Endothelial cell of hepatic sinusoid (primary cell): Measurements from ENCODE around the gene ELOB.

ENCODE experiments used
- in situ Hi-C: cut with HindIII; loops from 2 replicates; pipeline ENCODE4 v1.10.0; 2017; ENCODE audit warnings: low sequenced_read_pairs

The ELOB gene

DNA sequence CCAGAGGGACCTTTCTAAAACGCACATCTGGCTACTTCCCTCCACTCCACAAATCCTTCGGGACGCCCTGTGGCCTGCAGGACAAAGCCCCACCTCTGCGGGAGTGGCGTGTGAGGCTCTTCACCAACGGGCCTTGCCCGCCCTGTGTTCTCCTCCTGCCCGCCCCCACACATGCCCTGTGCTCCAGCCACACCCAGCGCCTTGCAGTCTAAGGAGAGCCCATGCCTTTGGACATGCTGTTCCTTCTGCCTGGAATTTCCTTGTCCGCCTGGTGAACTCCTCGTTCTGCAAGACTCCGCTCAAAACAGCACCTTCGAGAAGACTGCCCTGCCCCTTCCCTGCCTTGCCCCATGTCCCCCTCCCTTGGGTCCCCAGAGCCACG is 7.4 kb downstream of the ELOB start:
- in situ Hi-C loops = loop anchor here (5.0 kb wide), 3 partner anchors 77 to 153 kb away; no protein-coding TSS in a partner anchor

DNA sequence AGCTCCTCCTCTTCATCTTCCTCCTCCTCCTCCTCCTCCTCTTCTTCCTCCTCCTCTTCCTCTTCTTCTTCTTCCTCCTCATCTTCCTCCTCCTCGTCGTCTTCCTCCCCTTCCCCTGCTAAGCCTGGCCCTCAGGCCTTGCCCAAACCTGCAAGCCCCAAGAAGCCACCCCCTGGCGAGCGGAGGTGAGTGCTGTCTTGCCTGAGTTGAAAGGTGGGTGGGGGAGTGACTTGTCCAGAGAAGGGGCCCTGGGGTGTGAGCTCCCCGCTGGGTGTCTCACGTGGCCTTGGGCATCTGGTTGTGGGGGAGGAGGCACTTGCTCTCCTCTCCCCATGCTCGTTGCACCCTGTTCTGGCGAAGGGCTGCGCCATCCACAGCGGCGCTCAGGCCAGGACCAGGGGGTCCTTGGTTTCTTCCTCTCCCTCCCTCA is 8.0 kb downstream of the ELOB start:
- in situ Hi-C loops = no loop called here

DNA sequence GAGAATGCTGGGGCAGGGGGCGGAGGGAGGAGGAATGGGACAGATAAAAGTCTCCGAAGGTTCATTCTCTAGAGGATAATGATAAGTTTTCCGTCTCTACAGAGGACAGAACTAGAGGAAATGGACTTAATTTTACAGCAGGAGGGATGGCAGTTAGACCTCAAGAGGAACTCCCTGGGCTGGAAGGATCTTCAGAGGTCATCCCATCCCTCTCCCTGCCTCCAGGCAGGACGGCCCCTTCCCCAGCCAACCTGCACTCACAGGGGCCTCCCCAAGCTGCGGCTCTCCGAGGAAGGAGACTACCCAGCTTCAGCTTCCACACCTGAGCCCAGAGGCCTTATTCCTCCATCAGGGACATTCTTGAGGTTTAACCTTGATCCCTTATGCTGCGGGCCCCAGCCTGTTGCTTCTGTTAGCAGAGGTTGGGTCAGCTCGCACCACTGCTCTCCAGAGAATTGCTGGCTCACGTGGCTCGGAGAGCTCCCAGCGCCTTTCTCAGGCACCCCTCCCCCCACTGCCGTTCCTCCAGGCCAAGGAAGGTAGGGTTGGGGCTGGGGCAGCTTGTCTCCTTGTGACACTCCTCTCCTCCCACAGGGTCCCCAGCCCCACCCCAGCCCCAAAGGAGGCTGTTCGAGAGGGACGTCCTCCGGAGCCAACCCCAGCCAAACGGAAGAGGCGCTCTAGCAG is 8.5 kb downstream of the ELOB start:
- in situ Hi-C loops = no loop called here

DNA sequence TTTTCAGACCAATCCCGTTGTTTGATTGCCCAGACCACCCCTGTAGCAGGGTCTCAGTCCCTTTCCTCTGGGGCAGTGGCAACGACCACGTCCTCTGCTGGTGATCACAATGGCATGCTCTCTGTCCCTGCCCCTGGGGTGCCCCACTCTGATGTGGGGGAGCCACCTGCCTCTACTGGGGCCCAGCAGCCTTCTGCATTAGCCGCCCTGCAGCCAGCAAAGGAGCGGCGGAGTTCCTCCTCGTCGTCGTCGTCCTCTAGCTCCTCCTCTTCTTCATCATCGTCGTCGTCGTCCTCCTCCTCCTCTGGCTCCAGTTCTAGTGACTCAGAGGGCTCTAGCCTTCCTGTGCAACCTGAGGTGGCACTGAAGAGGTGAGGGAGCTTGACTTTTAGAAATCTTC is 9.2 kb downstream of the ELOB start:
- in situ Hi-C loops = no loop called here

DNA sequence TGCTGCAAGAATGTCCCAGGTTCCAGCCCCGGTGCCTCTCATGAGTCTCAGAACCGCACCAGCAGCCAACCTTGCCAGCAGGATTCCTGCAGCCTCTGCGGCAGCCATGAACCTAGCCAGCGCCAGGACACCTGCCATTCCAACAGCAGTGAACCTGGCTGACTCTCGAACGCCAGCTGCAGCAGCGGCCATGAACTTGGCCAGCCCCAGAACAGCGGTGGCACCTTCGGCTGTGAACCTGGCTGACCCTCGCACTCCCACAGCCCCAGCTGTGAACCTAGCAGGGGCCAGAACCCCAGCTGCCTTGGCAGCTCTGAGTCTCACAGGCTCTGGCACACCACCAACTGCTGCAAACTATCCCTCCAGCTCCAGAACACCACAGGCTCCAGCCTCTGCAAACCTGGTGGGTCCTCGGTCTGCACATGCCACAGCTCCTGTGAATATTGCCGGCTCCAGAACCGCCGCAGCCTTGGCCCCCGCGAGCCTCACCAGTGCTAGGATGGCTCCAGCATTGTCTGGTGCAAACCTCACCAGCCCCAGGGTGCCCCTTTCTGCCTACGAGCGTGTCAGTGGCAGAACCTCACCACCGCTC is 9.8 kb downstream of the ELOB start:
- in situ Hi-C loops = no loop called here

DNA sequence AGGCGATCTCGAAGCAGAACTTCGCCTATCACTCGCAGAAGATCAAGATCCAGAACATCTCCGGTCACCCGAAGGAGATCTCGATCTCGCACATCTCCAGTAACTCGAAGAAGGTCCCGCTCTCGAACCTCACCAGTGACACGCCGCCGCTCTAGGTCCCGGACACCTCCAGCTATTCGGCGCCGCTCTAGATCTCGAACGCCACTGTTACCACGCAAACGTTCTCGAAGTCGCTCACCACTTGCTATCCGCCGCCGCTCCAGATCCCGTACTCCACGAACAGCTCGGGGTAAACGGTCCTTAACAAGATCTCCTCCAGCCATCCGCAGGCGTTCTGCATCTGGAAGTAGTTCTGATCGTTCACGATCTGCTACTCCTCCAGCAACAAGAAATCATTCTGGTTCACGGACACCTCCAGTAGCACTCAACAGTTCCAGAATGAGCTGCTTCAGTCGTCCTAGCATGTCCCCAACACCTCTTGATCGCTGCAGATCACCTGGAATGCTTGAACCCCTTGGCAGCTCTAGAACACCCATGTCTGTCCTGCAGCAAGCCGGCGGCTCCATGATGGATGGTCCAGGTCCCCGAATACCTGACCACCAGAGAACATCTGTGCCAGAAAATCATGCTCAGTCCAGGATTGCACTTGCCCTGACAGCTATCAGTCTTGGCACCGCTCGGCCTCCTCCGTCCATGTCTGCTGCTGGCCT is 10.5 kb downstream of the ELOB start:
- in situ Hi-C loops = no loop called here

DNA sequence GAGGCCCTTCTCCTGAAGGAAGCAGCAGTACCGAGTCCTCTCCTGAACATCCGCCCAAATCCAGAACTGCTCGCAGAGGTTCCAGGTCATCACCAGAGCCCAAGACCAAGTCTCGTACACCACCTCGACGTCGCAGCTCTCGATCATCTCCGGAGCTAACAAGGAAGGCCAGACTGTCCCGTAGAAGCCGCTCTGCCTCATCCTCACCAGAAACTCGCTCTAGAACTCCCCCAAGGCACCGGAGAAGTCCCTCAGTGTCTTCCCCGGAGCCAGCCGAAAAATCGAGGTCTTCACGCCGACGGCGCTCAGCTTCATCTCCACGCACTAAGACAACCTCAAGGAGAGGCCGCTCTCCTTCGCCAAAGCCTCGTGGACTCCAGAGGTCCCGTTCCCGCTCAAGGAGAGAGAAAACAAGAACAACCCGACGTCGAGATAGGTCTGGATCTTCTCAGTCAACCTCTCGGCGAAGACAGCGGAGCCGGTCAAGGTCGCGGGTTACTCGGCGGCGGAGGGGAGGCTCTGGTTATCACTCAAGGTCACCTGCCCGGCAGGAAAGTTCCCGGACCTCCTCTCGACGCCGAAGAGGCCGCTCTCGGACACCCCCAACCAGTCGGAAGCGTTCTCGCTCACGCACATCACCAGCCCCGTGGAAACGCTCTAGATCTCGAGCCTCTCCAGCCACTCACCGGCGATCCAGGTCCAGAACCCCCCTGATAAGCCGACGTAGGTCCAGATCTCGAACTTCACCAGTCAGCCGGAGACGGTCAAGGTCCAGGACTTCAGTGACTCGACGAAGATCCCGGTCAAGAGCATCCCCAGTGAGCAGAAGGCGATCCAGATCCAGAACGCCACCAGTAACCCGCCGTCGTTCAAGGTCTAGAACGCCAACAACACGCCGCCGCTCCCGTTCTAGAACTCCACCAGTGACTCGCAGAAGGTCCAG is 11.3 kb downstream of the ELOB start:
- in situ Hi-C loops = no loop called here

DNA sequence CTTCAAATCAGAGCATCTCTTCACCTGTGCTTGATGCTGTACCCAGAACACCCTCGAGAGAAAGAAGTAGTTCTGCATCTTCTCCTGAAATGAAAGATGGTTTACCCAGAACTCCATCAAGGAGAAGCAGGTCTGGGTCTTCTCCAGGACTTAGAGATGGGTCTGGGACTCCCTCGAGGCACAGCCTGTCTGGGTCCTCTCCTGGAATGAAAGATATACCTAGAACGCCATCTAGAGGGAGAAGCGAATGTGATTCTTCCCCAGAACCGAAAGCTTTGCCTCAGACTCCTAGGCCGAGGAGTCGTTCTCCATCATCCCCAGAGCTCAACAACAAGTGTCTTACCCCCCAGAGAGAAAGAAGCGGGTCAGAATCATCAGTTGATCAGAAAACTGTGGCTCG is 12.4 kb downstream of the ELOB start:
- in situ Hi-C loops = no loop called here

DNA sequence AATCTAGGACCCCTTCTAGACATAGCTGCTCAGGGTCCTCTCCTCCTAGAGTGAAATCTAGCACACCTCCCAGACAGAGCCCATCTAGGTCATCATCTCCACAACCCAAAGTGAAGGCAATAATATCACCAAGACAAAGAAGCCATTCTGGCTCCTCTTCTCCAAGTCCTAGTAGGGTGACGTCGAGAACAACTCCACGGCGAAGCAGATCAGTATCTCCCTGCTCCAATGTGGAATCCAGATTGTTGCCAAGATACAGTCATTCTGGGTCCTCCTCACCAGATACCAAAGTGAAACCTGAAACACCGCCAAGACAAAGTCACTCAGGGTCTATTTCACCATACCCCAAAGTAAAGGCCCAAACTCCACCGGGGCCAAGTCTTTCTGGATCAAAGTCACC is 13.9 kb downstream of the ELOB start:
- in situ Hi-C loops = no loop called here

DNA sequence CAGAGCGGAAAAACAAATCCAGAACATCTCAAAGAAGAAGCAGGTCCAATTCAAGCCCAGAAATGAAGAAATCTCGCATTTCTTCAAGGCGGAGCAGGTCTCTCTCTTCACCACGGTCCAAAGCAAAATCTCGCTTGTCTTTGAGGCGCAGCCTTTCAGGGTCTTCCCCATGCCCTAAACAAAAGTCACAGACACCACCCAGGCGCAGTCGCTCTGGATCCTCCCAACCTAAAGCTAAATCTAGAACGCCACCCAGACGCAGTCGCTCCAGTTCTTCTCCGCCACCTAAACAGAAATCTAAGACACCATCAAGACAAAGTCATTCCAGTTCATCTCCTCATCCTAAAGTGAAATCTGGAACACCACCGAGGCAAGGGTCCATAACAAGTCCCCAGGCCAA is 14.4 kb downstream of the ELOB start:
- in situ Hi-C loops = no loop called here

DNA sequence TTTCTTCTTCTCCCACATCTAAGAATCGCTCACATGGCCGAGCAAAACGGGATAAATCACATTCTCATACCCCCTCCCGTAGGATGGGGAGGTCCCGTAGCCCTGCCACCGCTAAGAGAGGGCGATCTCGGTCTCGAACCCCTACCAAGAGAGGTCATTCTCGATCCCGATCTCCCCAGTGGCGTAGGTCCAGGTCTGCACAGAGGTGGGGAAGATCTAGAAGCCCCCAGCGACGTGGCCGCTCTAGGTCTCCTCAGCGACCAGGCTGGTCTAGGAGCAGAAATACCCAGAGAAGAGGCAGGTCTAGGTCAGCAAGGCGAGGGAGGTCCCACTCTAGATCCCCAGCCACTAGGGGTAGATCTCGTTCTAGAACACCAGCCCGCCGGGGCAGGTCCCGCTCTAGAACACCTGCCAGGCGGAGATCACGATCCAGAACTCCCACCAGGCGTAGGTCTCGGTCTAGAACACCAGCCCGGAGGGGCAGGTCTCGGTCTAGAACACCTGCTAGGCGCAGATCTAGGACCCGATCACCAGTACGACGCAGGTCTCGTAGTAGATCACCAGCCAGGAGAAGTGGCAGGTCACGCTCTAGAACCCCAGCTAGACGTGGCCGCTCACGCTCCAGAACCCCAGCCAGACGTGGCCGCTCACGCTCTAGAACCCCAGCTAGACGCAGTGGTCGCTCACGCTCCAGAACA is 15.0 kb downstream of the ELOB start:
- in situ Hi-C loops = no loop called here

DNA sequence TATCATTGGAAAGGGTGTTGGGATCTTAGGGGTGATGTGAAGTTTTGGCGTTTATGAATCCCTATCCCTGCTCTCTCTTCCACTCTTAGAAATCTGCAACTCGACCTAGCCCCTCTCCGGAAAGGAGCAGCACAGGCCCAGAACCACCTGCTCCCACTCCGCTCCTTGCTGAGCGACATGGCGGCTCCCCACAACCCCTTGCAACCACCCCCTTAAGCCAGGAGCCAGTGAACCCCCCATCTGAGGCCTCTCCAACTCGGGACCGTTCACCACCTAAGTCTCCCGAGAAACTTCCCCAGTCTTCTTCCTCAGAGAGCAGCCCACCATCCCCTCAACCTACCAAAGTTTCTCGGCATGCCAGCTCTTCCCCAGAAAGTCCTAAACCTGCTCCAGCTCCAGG is 15.6 kb downstream of the ELOB start:
- in situ Hi-C loops = no loop called here

DNA sequence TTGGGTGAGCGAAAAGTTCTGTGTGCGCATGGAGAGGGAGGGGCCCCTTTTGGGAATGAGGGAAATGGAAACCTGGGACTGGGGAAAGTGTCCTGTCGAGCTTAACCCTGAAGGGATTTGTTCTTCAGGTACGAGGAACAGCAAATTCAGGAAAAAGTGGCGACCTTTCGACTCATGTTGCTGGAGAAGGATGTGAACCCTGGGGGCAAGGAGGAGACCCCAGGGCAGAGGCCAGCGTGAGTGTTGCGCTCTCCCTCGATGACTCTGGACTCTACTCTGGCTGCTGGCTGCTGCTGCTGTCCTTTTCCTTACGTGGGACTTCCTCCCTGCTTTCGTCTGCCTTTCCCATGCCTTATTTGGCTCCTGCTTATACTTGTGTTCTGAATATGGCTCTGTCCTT is 19.7 kb downstream of the ELOB start:
- in situ Hi-C loops = no loop called here

DNA sequence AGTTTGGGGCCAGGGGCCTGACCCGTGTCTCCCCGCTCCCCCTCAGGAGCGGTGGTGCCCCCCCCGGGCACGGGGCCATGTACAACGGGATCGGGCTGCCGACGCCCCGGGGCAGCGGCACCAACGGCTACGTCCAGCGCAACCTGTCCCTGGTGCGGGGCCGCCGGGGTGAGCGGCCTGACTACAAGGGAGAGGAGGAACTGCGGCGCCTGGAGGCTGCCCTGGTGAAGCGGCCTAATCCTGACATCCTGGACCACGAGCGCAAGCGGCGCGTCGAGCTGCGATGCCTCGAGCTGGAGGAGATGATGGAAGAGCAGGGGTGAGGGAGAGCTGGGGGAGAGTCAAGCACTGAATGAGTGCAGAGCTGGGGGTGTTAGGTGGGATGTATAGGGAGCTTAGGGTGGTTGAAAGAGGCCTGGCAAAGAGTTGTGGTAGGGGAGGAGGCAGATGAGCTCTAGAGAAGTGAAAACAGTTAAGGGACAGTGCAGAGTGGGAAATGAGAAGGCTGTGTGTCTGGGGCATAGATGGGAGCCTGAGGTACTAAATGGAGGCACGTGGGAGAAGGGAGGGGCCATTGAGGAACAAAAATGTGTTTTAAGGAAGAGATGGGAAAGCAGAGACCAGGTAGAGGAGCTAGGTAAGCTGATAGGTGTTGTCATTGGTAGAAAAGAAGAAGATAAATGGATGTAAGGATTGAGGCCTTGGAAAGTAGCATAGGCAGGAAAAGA is 20.6 kb downstream of the ELOB start:
- in situ Hi-C loops = no loop called here

DNA sequence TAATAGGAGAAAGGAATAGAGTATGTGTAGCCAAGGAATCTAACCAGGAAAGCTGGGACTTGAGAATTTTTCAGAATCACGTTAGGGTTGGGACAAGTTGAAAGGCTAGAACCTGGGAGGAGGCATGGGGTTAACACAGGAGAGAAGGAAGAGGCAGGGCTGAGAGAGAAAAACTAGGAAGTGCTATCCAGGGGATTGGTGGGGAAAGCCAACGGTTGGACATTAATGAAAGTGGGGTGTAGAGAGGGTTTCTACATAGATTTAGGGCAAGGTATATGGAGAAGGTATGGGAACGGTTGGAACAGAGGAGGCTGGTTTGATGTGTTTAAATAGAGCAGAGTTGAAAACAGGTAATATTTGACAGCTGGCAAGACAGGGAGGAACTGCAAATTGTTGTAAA is 21.9 kb downstream of the ELOB start:
- in situ Hi-C loops = no loop called here

DNA sequence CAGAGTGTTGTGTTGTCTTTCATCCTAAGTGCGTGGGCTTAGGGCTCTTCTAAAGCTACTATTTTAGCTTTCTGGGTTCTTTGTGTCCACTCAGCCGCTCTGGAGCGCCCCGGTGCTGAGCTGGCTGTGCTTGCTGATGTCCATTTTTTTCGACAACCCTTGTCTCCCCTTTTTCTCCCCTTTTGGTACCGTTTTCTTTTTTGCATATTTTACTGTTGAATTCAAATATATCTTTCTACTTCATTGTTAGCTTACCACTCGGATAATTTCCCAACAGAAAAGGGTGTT is 23.4 kb downstream of the ELOB start:
- in situ Hi-C loops = no loop called here

DNA sequence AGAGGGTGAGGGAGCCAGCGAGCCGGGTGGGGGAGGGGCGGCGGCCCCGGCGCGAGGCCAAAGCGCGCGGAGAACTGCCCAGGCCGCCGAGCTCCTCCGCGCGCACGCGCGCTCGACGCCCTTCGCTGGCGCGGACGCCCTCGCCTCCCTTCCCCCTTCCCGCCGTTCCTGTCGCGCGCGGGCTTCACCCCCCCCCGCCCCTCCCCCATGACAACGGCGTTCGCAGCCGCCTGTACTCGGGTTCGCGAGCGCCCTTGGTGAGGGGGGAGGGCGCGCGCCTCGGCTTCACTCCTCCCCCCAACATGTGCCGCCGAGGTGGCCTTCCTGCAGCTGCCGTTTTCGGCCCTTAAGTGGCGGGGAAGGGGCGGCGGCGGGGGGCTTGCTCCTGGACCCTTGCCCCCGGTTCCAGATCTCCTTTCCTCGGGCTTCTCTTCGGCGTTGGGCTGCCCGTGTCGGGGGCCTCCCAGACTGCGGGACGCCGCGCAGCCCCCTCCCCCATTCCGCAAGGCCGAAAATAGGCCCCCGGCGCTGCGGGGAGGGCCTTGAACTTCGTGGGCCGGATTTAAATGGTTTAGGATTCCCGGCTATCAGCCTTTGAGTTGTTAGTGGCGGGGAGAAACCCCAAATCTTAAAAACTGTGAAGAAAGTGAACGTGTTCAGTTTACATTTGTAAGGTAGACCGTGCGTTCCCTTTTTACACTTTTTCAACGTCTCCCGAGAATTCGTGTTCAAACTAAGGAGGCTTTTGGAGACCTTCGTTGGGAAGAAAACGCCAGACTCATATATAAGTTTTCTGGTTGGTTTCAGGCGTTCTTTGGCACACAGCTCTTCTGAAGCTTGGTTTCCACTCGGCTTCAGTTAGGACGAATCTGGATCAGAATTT is 24.0 kb downstream of the ELOB start:
- in situ Hi-C loops = no loop called here

DNA sequence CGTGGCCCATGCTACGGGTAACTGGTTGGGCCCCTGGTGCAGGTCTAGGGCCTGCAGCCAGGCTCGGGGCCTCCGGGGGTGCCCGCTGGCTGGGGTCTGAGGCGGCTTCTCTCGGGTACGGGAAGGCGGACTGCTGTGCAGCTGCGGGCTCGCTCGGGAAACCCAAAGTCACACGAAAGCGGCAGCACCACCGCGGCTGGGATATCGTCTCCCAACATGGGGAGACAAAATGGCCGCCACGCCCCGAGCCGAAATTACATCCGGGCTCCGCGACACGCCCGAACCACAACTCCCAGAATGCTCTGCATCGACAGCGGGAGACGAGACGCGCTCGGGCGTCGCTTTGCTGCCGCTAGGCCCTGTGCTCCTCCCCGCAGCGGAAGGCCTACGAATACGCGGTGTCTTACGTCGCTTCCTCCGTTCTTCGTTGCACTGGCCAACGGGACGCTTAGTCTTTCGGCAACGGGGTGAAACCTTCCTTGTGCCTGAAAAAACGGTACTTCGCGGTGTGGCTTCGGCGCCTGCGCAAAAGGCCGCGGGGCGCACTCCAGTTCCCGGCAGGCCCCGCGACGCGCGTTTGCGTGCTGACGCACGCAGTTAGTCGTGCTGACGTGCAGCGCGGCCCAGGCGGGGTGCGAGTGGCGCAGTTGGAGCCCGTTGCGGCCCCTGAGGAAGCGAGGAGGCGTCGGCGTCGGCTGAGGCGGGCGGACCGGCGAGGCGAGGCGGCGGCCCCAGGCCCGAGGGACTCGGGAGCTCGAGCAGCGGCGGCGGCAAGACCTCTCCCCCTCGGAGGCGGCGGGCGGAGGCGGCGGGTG is 24.8 kb downstream of the ELOB start, which contains the start of gene SRRM2:
TSS of gene SRRM2 (plus strand) at position 604 of the 815 bp plus-strand sequence. CDS start 3,727 bp downstream, outside the sequence.
- in situ Hi-C loops = no loop called here
